Calu3 (cell line): ENCODE results near the gene DNAJC10. TPM values are rescaled to one million over a fixed set of nuclear protein-coding genes. Genes with fewer than 3 reads are reported as not detected.

Experiments used
- BruUV-seq: library from RNA; stranded (reverse); fragments of 400-500 nt; replicated peaks from 2 replicates; lab custom pipeline; 2021; lab: Mats Ljungman, UMichigan
- CTCF ChIA-PET: fragments of 300-600 bp; sonication (Branson Sonifier 250); formaldehyde crosslinking; loops from one replicate; lab custom pipeline; 2022; ENCODE audit warnings: antibody characterized with exemption; lab: Charles Lee
- DNase-seq: peaks from one replicate; pipeline ENCODE4 v3.0.0; 2022
- H3K27ac Mint-ChIP-seq: one replicate; pipeline ENCODE4 v1.8.0; 2022; ENCODE audit warnings: mixed read lengths; ENCODE audit not compliant: unreplicated experiment
- H3K27me3 Mint-ChIP-seq: one replicate; pipeline ENCODE4 v1.8.0; 2022; ENCODE audit warnings: mixed read lengths; ENCODE audit not compliant: unreplicated experiment
- H3K36me3 Mint-ChIP-seq: one replicate; pipeline ENCODE4 v1.8.0; 2022; ENCODE audit warnings: mild to moderate bottlenecking, moderate library complexity, mixed read lengths; ENCODE audit not compliant: insufficient read depth, unreplicated experiment
- H3K4me1 Mint-ChIP-seq: one replicate; pipeline ENCODE4 v1.8.0; 2022; ENCODE audit warnings: mild to moderate bottlenecking, low read depth, mixed read lengths; ENCODE audit not compliant: unreplicated experiment
- H3K4me3 Mint-ChIP-seq: one replicate; pipeline ENCODE4 v1.8.0; 2022; ENCODE audit warnings: mild to moderate bottlenecking, low read depth, moderate library complexity, mixed read lengths; ENCODE audit not compliant: unreplicated experiment
- H3K9me3 Mint-ChIP-seq: one replicate; pipeline ENCODE4 v1.8.0; 2022; ENCODE audit warnings: low read depth, mixed read lengths; ENCODE audit not compliant: unreplicated experiment
- CTCF ChIP-seq: fragments of 200-600 bp; IDR thresholded peaks from one replicate; pipeline ENCODE4 v1.8.0; 2022; ENCODE audit warnings: antibody characterized with exemption; ENCODE audit not compliant: unreplicated experiment
- intact Hi-C: fragments of 100-400 bp; cut with micrococcal nuclease; formaldehyde crosslinking; loops from one replicate; pipeline ENCODE4 v1.10.0; 2022; ENCODE audit not compliant: unreplicated experiment
- total RNA-seq: library from RNA; stranded (reverse); gene quantifications from 2 replicates; pipeline ENCODE4 v1.2.3, GENCODE V29; 2022

The DNAJC10 gene
- total RNA-seq, 1 experiment from 2014 or later, result 210 TPM

GRCh38 chr2:182824056-182824766, 108.2 kb downstream of the DNAJC10 start:
- no TSS peak for BruUV-seq
- CTCF ChIA-PET, result no interaction called here
- H3K27ac Mint-ChIP-seq, result no peak overlapping the region
- H3K4me1 Mint-ChIP-seq, result no peaks in the 10 kb centered on the region
- no peaks in the 10 kb centered on the region for H3K27me3 Mint-ChIP-seq
- intact Hi-C loops, result no loop called here
- no peak for TF ChIP-seq CTCF
- no peak overlapping the region for H3K4me3 Mint-ChIP-seq
- DNase-seq, result no peak
- H3K36me3 Mint-ChIP-seq, result no peaks in the 10 kb centered on the region
- H3K9me3 Mint-ChIP-seq, result no peaks in the 10 kb centered on the region

- CTCF ChIA-PET, result no interaction called here
- no peaks in the 10 kb centered on the region for H3K27me3 Mint-ChIP-seq
- no peaks in the 10 kb centered on the region for H3K36me3 Mint-ChIP-seq
- no peak overlapping the region for H3K27ac Mint-ChIP-seq
- no TSS peak for BruUV-seq
- no peak for DNase-seq
- no peaks in the 10 kb centered on the region for H3K9me3 Mint-ChIP-seq
- no peaks in the 10 kb centered on the region for H3K4me1 Mint-ChIP-seq
- TF ChIP-seq CTCF, result no peak
- no peak overlapping the region for H3K4me3 Mint-ChIP-seq
- intact Hi-C loops, result no loop called here
These were observed 108.7 kb downstream of the DNAJC10 start for GRCh38 chr2:182824767-182825158.

- intact Hi-C loops, result no loop called here
- no peaks in the 10 kb centered on the region for H3K4me1 Mint-ChIP-seq
- no peaks in the 10 kb centered on the region for H3K36me3 Mint-ChIP-seq
- no peaks in the 10 kb centered on the region for H3K27me3 Mint-ChIP-seq
- no peak overlapping the region for H3K4me3 Mint-ChIP-seq
- no TSS peak for BruUV-seq
- H3K27ac Mint-ChIP-seq, result no peak overlapping the region
- TF ChIP-seq CTCF, result no peak
- CTCF ChIA-PET, result no interaction called here
- no peaks in the 10 kb centered on the region for H3K9me3 Mint-ChIP-seq
- DNase-seq, result no peak
These were observed 110.0 kb downstream of the DNAJC10 start for GRCh38 chr2:182826064-182826463.

GRCh38 chr2:182826496-182826895, 110.4 kb downstream of the DNAJC10 start:
- no TSS peak for BruUV-seq
- Mint-ChIP-seq H3K9me3 (no peaks in the 10 kb centered on the region), H3K4me3 (no peak overlapping the region), H3K4me1 (no peaks in the 10 kb centered on the region), H3K27me3 (no peaks in the 10 kb centered on the region), H3K36me3 (no peaks in the 10 kb centered on the region), H3K27ac (no peak overlapping the region)
- CTCF ChIA-PET, result no interaction called here
- no peak for TF ChIP-seq CTCF
- intact Hi-C loops, result no loop called here
- DNase-seq, result no peak
